HFF-Myc (cell line): ENCODE measurements around the gene RITA1.

Experiments
- DNase-seq: peaks from one replicate; pipeline ENCODE4 v3.0.0-alpha.2; 2011; ENCODE audit warnings: low read depth; ENCODE audit errors: extremely low read depth
- H3K4me3 ChIP-seq: replicated peaks from 2 replicates; pipeline ENCODE4 v1.5.1; 2011; ENCODE audit warnings: low read depth, mild to moderate bottlenecking, control low read depth, low read length
- CTCF ChIP-seq: IDR thresholded peaks from 2 replicates; pipeline ENCODE4 v1.5.1; 2012; ENCODE audit warnings: mild to moderate bottlenecking, low read depth, low read length, control low read depth; ENCODE audit errors: missing control alignments

RITA1 gene

GRCh38 chr12:113155646-113156045 lies 29.9 kb upstream of the RITA1 start:
- DNase-seq = no peak
- TF ChIP-seq CTCF = no peak
- H3K4me3 ChIP-seq = no peak overlapping the region

- no peak overlapping the region for H3K4me3 ChIP-seq
- DNase-seq = no peak
- no peak for TF ChIP-seq CTCF
Measured at GRCh38 chr12:113157218-113157859, 28.2 kb upstream of the RITA1 start.

- no peak for TF ChIP-seq CTCF
- no peak for DNase-seq
- no peak overlapping the region for H3K4me3 ChIP-seq
Measured at GRCh38 chr12:113158439-113159203, 26.9 kb upstream of the RITA1 start.

GRCh38 chr12:113159937-113160336 lies 25.6 kb upstream of the RITA1 start:
- DNase-seq = no peak
- H3K4me3 ChIP-seq = no peak overlapping the region
- TF ChIP-seq CTCF = no peak

GRCh38 chr12:113161415-113162016 lies 24.0 kb upstream of the RITA1 start:
- no peak overlapping the region for H3K4me3 ChIP-seq
- no peak for DNase-seq
- no peak for TF ChIP-seq CTCF

- no peak overlapping the region for H3K4me3 ChIP-seq
- no peak for DNase-seq
- TF ChIP-seq CTCF = no peak
Measured at GRCh38 chr12:113162102-113163029, 23.2 kb upstream of the RITA1 start.
